GM21390 (cell line): ENCODE data around the gene CCDC158.
"Not testable (repeated sequence)": the region's sequence is repeated elsewhere in the genome, so short reads cannot be mapped to it uniquely, and the experiment has no call there.

Source experiments
- ATAC-seq: cut with Tn5 transposase; IDR thresholded peaks from one replicate; pipeline ENCODE4 v1.9.1; 2021; ENCODE audit not compliant: unreplicated experiment

The CCDC158 gene

GRCh38 chr4:76420762-76421581, at the start of gene CCDC158:
Gene CCDC158 (minus strand): TSS chr4:76421141. CDS start chr4:76403207, 17,934 bp downstream.
- no peak for ATAC-seq

- ATAC-seq = no peak
Measured at GRCh38 chr4:76470532-76470931, 49.6 kb upstream of the CCDC158 start.

- no peak for ATAC-seq
Measured at GRCh38 chr4:76470064-76470463, 49.1 kb upstream of the CCDC158 start.

GRCh38 chr4:76463568-76463967, 42.6 kb upstream of the CCDC158 start:
- no peak for ATAC-seq

GRCh38 chr4:76459291-76459723, 38.4 kb upstream of the CCDC158 start:
- ATAC-seq = no peak

- no peak for ATAC-seq
Measured at GRCh38 chr4:76458825-76459224, 37.9 kb upstream of the CCDC158 start.

- ATAC-seq = no peak
Measured at GRCh38 chr4:76458297-76458696, 37.4 kb upstream of the CCDC158 start.

GRCh38 chr4:76457885-76458284, 36.9 kb upstream of the CCDC158 start:
- no peak for ATAC-seq

GRCh38 chr4:76454073-76454472, 33.1 kb upstream of the CCDC158 start:
- not testable (repeated sequence) for ATAC-seq

GRCh38 chr4:76453232-76453631, 32.3 kb upstream of the CCDC158 start:
- ATAC-seq = no peak

GRCh38 chr4:76449833-76450232, 28.9 kb upstream of the CCDC158 start:
- no peak for ATAC-seq

- no peak for ATAC-seq
Measured at GRCh38 chr4:76449362-76449767, 28.4 kb upstream of the CCDC158 start.

- ATAC-seq = no peak
Measured at GRCh38 chr4:76448211-76448610, 27.3 kb upstream of the CCDC158 start.

GRCh38 chr4:76447393-76447851, 26.5 kb upstream of the CCDC158 start:
- no peak for ATAC-seq

- no peak for ATAC-seq
Measured at GRCh38 chr4:76445911-76446310, 25.0 kb upstream of the CCDC158 start.

GRCh38 chr4:76443376-76443775, 22.4 kb upstream of the CCDC158 start:
- ATAC-seq = no peak

- ATAC-seq = no peak
Measured at GRCh38 chr4:76442807-76443206, 21.9 kb upstream of the CCDC158 start.

GRCh38 chr4:76441881-76442280, 20.9 kb upstream of the CCDC158 start:
- no peak for ATAC-seq

GRCh38 chr4:76439491-76439890, 18.6 kb upstream of the CCDC158 start:
- no peak for ATAC-seq

GRCh38 chr4:76435528-76436319, 14.8 kb upstream of the CCDC158 start:
- no peak for ATAC-seq

- no peak for ATAC-seq
Measured at GRCh38 chr4:76434901-76435527, 14.1 kb upstream of the CCDC158 start, which contains the start of gene SHROOM3. Gene SHROOM3 (plus strand): TSS chr4:76435229. CDS start chr4:76436053, 824 bp downstream.
